Measurements from ENCODE around the gene SNTG2. TPM values are rescaled to one million over a fixed set of nuclear protein-coding genes. Genes with fewer than 3 reads are reported as not detected.

Gene SNTG2
- total RNA-seq, 1 donor from 2014 or later, result 1.9 TPM

DNA sequence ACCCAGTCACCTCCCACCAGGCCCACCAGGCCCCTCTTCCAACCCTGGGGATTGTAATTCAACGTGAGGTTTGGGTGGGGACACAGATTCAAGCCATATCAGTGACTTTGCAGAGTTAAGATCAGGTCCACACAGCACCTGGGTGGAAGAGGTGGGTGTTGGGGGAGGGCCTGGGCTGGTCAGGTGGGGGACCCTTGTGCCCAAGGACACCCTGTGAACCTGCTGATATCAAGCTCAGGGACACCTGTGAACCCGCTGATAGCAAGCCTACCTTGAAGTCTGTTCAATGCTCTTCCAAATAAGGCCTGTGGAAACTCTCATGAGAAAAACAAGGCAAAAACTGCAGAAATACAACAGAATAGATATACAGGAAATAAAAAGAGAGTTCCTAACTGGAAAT, 442.7 kb downstream of the SNTG2 start:
- no peak overlapping the region for H3K4me2 ChIP-seq (ENCODE audit: low read length)
- no peaks in the 10 kb centered on the region for H3K4me1 ChIP-seq (ENCODE audit: insufficient read depth, low read length)
- Mint-ChIP-seq H3K9me3 (ENCODE audit: unreplicated experiment) (no peaks in the 10 kb centered on the region), H3K4me1 (ENCODE audit: low read depth, unreplicated experiment) (no peaks in the 10 kb centered on the region), H3K27ac (ENCODE audit: unreplicated experiment) (no peak overlapping the region), H3K27me3 (ENCODE audit: low read depth, unreplicated experiment) (peaks cover 23% of the 10 kb centered on the region), H3K4me3 (ENCODE audit: unreplicated experiment) (no peak overlapping the region), H3K36me3 (ENCODE audit: low read depth, unreplicated experiment) (no peaks in the 10 kb centered on the region)
- H4K20me1 ChIP-seq (ENCODE audit: insufficient read depth, low read length), result no peaks in the 10 kb centered on the region
- no peaks in the 10 kb centered on the region for H3K36me3 ChIP-seq (ENCODE audit: insufficient read depth, low read length)
- no peak overlapping the region for H3K9ac ChIP-seq (ENCODE audit: low read length)
- no peaks in the 10 kb centered on the region for H3K9me3 ChIP-seq (ENCODE audit: insufficient read depth, low read depth, low read length)
- DNase-seq (ENCODE audit: low read depth), result no peak
- no peak for FAIRE-seq
- no peak overlapping the region for H3K27ac ChIP-seq (ENCODE audit: low read depth, low read length)
- H3K27me3 ChIP-seq (ENCODE audit: insufficient read depth, low read length), result no peaks in the 10 kb centered on the region
- H3K79me2 ChIP-seq (ENCODE audit: insufficient read depth, low read length), result no peaks in the 10 kb centered on the region
- H2AFZ ChIP-seq (ENCODE audit: low read depth, low read length), result no peak overlapping the region
- no peak overlapping the region for H3K4me3 ChIP-seq (ENCODE audit: insufficient read depth, low read depth, low read length)
- TF ChIP-seq, protein P1, sequence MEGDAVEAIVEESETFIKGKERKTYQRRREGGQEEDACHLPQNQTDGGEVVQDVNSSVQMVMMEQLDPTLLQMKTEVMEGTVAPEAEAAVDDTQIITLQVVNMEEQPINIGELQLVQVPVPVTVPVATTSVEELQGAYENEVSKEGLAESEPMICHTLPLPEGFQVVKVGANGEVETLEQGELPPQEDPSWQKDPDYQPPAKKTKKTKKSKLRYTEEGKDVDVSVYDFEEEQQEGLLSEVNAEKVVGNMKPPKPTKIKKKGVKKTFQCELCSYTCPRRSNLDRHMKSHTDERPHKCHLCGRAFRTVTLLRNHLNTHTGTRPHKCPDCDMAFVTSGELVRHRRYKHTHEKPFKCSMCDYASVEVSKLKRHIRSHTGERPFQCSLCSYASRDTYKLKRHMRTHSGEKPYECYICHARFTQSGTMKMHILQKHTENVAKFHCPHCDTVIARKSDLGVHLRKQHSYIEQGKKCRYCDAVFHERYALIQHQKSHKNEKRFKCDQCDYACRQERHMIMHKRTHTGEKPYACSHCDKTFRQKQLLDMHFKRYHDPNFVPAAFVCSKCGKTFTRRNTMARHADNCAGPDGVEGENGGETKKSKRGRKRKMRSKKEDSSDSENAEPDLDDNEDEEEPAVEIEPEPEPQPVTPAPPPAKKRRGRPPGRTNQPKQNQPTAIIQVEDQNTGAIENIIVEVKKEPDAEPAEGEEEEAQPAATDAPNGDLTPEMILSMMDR (IDR thresholded peaks at IDR 0.05; ENCODE audit: insufficient read depth, low read depth, low read length), result no peak
- TF ChIP-seq EZH2 (IDR thresholded peaks at IDR 0.05; ENCODE audit: insufficient read depth, low read length), result no peak

DNA sequence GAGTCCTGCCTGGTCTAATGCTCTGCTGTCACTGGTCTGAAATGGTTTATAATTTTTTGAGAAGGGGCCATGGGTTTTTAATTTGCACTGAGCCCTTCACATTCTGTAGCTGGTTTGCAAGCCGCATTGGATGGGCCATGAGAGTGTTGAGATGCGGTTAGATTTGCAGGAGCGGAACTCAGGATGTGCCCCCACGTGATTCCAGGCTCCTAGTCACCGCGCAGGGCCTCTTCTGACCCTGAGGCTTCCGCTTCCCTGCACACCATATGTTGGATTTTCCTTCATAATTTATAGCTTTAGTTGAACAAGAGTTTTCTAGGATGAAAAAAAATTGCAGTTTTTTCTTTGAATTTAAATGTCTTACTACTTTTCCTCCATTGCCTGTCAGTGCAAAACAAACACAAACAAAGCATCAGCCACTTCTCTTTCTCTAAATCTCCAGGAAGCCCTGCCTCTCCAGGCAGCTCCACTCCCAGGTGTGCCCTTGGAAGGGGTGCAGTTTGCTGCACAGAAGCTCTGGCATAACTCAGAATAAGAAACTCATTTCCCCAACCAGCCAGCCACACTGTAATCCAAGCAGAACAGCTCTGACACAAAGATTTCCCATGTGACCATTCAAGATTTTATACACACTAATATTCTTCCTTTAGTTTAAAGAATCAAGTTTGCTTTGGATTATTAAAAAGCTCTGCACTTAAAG, 444.2 kb downstream of the SNTG2 start:
- Histone ChIP-seq H3K79me2 (ENCODE audit: insufficient read depth, low read length) (no peaks in the 10 kb centered on the region), H3K27ac (ENCODE audit: low read depth, low read length) (no peak overlapping the region), H3K4me1 (ENCODE audit: insufficient read depth, low read length) (no peaks in the 10 kb centered on the region), H3K27me3 (ENCODE audit: insufficient read depth, low read length) (no peaks in the 10 kb centered on the region), H3K9ac (ENCODE audit: low read length) (no peak overlapping the region), H3K4me2 (ENCODE audit: low read length) (no peak overlapping the region), H3K36me3 (ENCODE audit: insufficient read depth, low read length) (no peaks in the 10 kb centered on the region), H2AFZ (ENCODE audit: low read depth, low read length) (no peak overlapping the region), H4K20me1 (ENCODE audit: insufficient read depth, low read length) (no peaks in the 10 kb centered on the region), H3K9me3 (ENCODE audit: insufficient read depth, low read depth, low read length) (no peaks in the 10 kb centered on the region), H3K4me3 (ENCODE audit: insufficient read depth, low read depth, low read length) (no peak overlapping the region)
- peaks cover 31% of the 10 kb centered on the region for H3K27me3 Mint-ChIP-seq (ENCODE audit: low read depth, unreplicated experiment)
- no peaks in the 10 kb centered on the region for H3K36me3 Mint-ChIP-seq (ENCODE audit: low read depth, unreplicated experiment)
- no peak for FAIRE-seq
- TF ChIP-seq EZH2 (IDR thresholded peaks at IDR 0.05; ENCODE audit: insufficient read depth, low read length), result no peak
- TF ChIP-seq, protein P1 (IDR thresholded peaks at IDR 0.05; ENCODE audit: insufficient read depth, low read depth, low read length), result no peak
- no peak overlapping the region for H3K27ac Mint-ChIP-seq (ENCODE audit: unreplicated experiment)
- H3K4me3 Mint-ChIP-seq (ENCODE audit: unreplicated experiment), result no peak overlapping the region
- H3K9me3 Mint-ChIP-seq (ENCODE audit: unreplicated experiment), result no peaks in the 10 kb centered on the region
- H3K4me1 Mint-ChIP-seq (ENCODE audit: low read depth, unreplicated experiment), result no peaks in the 10 kb centered on the region
- DNase-seq (ENCODE audit: low read depth), result no peak

DNA sequence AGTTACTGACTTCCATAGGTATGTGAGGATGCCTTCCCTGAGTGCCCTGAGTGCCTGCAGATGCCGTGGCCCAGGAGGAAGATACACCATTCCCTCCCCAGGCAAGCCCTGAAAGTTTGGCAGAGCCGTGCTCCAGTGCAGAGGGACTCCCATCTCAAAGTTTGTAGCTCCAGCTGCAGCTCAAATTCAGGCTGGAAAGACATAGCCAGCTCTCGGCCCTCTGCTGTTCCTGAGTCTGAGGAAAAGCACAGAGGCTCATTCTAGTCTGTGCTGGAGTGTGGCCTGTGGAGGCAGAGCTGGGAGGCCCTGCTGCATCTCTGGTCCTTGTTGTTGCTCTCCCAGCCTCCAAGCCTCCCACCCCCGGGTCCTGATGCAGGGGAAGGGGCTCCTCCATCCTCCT, 446.7 kb downstream of the SNTG2 start:
- no peak overlapping the region for H3K27ac ChIP-seq (ENCODE audit: low read depth, low read length)
- no peak overlapping the region for H3K9ac ChIP-seq (ENCODE audit: low read length)
- Mint-ChIP-seq H3K27ac (ENCODE audit: unreplicated experiment) (no peak overlapping the region), H3K4me3 (ENCODE audit: unreplicated experiment) (no peak overlapping the region), H3K36me3 (ENCODE audit: low read depth, unreplicated experiment) (no peaks in the 10 kb centered on the region), H3K4me1 (ENCODE audit: low read depth, unreplicated experiment) (no peaks in the 10 kb centered on the region), H3K9me3 (ENCODE audit: unreplicated experiment) (peaks cover under 1% of the 10 kb centered on the region), H3K27me3 (ENCODE audit: low read depth, unreplicated experiment) (peaks cover 38% of the 10 kb centered on the region)
- no peaks in the 10 kb centered on the region for H3K4me1 ChIP-seq (ENCODE audit: insufficient read depth, low read length)
- H3K9me3 ChIP-seq (ENCODE audit: insufficient read depth, low read depth, low read length), result no peaks in the 10 kb centered on the region
- H4K20me1 ChIP-seq (ENCODE audit: insufficient read depth, low read length), result no peaks in the 10 kb centered on the region
- no peaks in the 10 kb centered on the region for H3K36me3 ChIP-seq (ENCODE audit: insufficient read depth, low read length)
- no peaks in the 10 kb centered on the region for H3K27me3 ChIP-seq (ENCODE audit: insufficient read depth, low read length)
- no peak for TF ChIP-seq EZH2 (IDR thresholded peaks at IDR 0.05; ENCODE audit: insufficient read depth, low read length)
- TF ChIP-seq, protein P1 (IDR thresholded peaks at IDR 0.05; ENCODE audit: insufficient read depth, low read depth, low read length), result no peak
- H3K4me2 ChIP-seq (ENCODE audit: low read length), result no peak overlapping the region
- no peaks in the 10 kb centered on the region for H3K79me2 ChIP-seq (ENCODE audit: insufficient read depth, low read length)
- no peak overlapping the region for H2AFZ ChIP-seq (ENCODE audit: low read depth, low read length)
- H3K4me3 ChIP-seq (ENCODE audit: insufficient read depth, low read depth, low read length), result no peak overlapping the region
- no peak for FAIRE-seq
- no peak for DNase-seq (ENCODE audit: low read depth)
